Activated CD8-positive, alpha-beta memory T cell treated with anti-CD3 and anti-CD28 coated beads for 36 hours (primary cell): ENCODE data around the gene AKT1S1. TPM values are rescaled to one million over a fixed set of nuclear protein-coding genes. Genes with fewer than 3 reads are reported as not detected.

Source experiments
- CTCF ChIA-PET: fragments of 350-600 bp; sonication (Branson Sonifier 250); formaldehyde crosslinking; loops from one replicate; lab custom pipeline; 2021; ENCODE audit warnings: antibody characterized with exemption; lab: Charles Lee
- POLR2A ChIA-PET: fragments of 350-600 bp; sonication (Branson Sonifier 250); formaldehyde crosslinking; loops from one replicate; lab custom pipeline; 2021; ENCODE audit warnings: antibody characterized with exemption; lab: Charles Lee
- total RNA-seq, 2 experiments: library from RNA; stranded (reverse); gene quantifications; one replicate each; pipeline ENCODE4 v1.2.3, GENCODE V29; 2021

Gene AKT1S1
- total RNA-seq, 2 experiments from 2014 or later, result 31.7 TPM

- ChIA-PET POLR2A (interaction anchor here (0.5 to 1.0 kb wide), 4 partner anchors 10 to 1408 kb away, joined by 3 read pairs; partner anchors contain the start of gene PRMT1), CTCF (interaction anchor here (2.5 kb wide), 1 partner anchor 14 kb away, joined by 11 read pairs; no protein-coding TSS in a partner anchor)
These were observed 634 bp downstream of the AKT1S1 start for GRCh38 chr19:49876422-49877019.

- CTCF ChIA-PET, result interaction anchor here (2.5 kb wide), 1 partner anchor 14 kb away, joined by 11 read pairs; no protein-coding TSS in a partner anchor
These were observed 1.2 kb downstream of the AKT1S1 start for GRCh38 chr19:49875857-49876421.

GRCh38 chr19:49875177-49875576 lies 2.0 kb downstream of the AKT1S1 start:
- CTCF ChIA-PET, result interaction anchor here (0.9 to 2.5 kb wide), 2 partner anchors 13 to 15 kb away, joined by 3 to 11 read pairs; no protein-coding TSS in a partner anchor
- POLR2A ChIA-PET, result no interaction called here

More at GRCh38 chr19:49875857-49876421, 1.2 kb downstream of the AKT1S1 start:
- POLR2A ChIA-PET, result interaction anchor here (0.5 to 0.7 kb wide), 2 partner anchors 9 to 1408 kb away, joined by 3 read pairs; no protein-coding TSS in a partner anchor

- ChIA-PET POLR2A (no interaction called here), CTCF (interaction anchor here (0.9 kb wide), 1 partner anchor 12 kb away, joined by 3 read pairs; no protein-coding TSS in a partner anchor)
These were observed 2.5 kb downstream of the AKT1S1 start for GRCh38 chr19:49874503-49875157.

- ChIA-PET CTCF (no interaction called here), POLR2A (no interaction called here)
These were observed 3.3 kb downstream of the AKT1S1 start for GRCh38 chr19:49873834-49874233.

- ChIA-PET CTCF (interaction anchor here (0.9 kb wide), 1 partner anchor 17 kb away, joined by 3 read pairs; no protein-coding TSS in a partner anchor), POLR2A (no interaction called here)
These were observed 4.0 kb downstream of the AKT1S1 start for GRCh38 chr19:49873129-49873521.

- ChIA-PET POLR2A (no interaction called here), CTCF (interaction anchor here (0.9 kb wide), 1 partner anchor 18 kb away, joined by 3 read pairs; no protein-coding TSS in a partner anchor)
These were observed 4.7 kb downstream of the AKT1S1 start for GRCh38 chr19:49872245-49873128.

GRCh38 chr19:49871349-49871985 lies 5.7 kb downstream of the AKT1S1 start:
- ChIA-PET POLR2A (no interaction called here), CTCF (no interaction called here)

- POLR2A ChIA-PET, result no interaction called here
These were observed 6.8 kb downstream of the AKT1S1 start for GRCh38 chr19:49870309-49870901.

GRCh38 chr19:49869484-49870308 lies 7.5 kb downstream of the AKT1S1 start:
- POLR2A ChIA-PET, result interaction anchor here (0.9 to 1.2 kb wide), 4 partner anchors 15 to 21 kb away, joined by 3 to 5 read pairs (median 3); partner anchors contain the start of gene PTOV1
- CTCF ChIA-PET, result interaction anchor here (0.5 to 1.2 kb wide), 4 partner anchors 17 to 60 kb away, joined by 3 to 5 read pairs (median 3); partner anchors contain the start of genes ATF5, NUP62 and PTOV1

More at GRCh38 chr19:49870309-49870901, 6.8 kb downstream of the AKT1S1 start:
- CTCF ChIA-PET, result interaction anchor here (0.5 kb wide), 1 partner anchor 17 kb away, joined by 3 read pairs; no protein-coding TSS in a partner anchor

GRCh38 chr19:49869009-49869483 lies 8.1 kb downstream of the AKT1S1 start:
- ChIA-PET CTCF (interaction anchor here (1.0 to 1.2 kb wide), 3 partner anchors 18 to 60 kb away, joined by 3 to 5 read pairs (median 3); partner anchors contain the start of genes ATF5, NUP62 and PTOV1), POLR2A (interaction anchor here (0.6 to 1.2 kb wide), 5 partner anchors 15 to 21 kb away, joined by 3 to 5 read pairs (median 3); partner anchors contain the start of gene PTOV1)

- POLR2A ChIA-PET, result interaction anchor here (0.5 to 1.4 kb wide), 7 partner anchors 9 to 71 kb away, joined by 3 to 9 read pairs (median 4); partner anchors contain the start of gene PTOV1
- CTCF ChIA-PET, result interaction anchor here (0.6 kb wide), 1 partner anchor 469 kb away, joined by 5 read pairs; no protein-coding TSS in a partner anchor
These were observed 10.0 kb downstream of the AKT1S1 start, which contains the start of gene PNKP for GRCh38 chr19:49866933-49867782. Gene PNKP, minus strand, starts transcription at chr19:49867576. Its CDS starts 372 bp downstream, at chr19:49867204.

- ChIA-PET POLR2A (interaction anchor here (0.6 to 1.7 kb wide), 3 partner anchors 11 to 60 kb away, joined by 3 to 5 read pairs (median 4); partner anchors contain the start of gene PTOV1), CTCF (interaction anchor here (0.7 to 1.1 kb wide), 3 partner anchors 63 to 147 kb away, joined by 3 to 5 read pairs (median 3); partner anchors contain the start of genes ATF5 and NUP62)
These were observed 12.3 kb downstream of the AKT1S1 start for GRCh38 chr19:49864890-49865289.

- POLR2A ChIA-PET, result interaction anchor here (1.4 to 1.7 kb wide), 2 partner anchors 11 to 14 kb away, joined by 5 to 10 read pairs; partner anchors contain the start of gene PTOV1
- CTCF ChIA-PET, result interaction anchor here (1.3 kb wide), 1 partner anchor 13 kb away, joined by 4 read pairs; the partner anchor contains the start of gene PTOV1
These were observed 13.2 kb downstream of the AKT1S1 start for GRCh38 chr19:49863935-49864320.
